H9 (cell line): ENCODE data around the gene DCXR. TPM values are rescaled to one million over a fixed set of nuclear protein-coding genes. Genes with fewer than 3 reads are reported as not detected.
A peak's percentile ranks its signal among the peaks of the same experiment; 100 is the strongest.

Experiments used
- DNase-seq: peaks from one replicate; pipeline ENCODE4 v3.0.0-alpha.2; 2017
- H2AFZ ChIP-seq: one replicate; pipeline ENCODE4 v1.6.1; 2013; ENCODE audit warnings: mild to moderate bottlenecking, low read length, control low read depth, moderate library complexity
- H2AK5ac ChIP-seq: 2 replicates; pipeline ENCODE4 v1.6.1; 2013; ENCODE audit warnings: low read length, control low read depth, mixed read lengths; ENCODE audit not compliant: insufficient read length
- H2BK120ac ChIP-seq: one replicate; pipeline ENCODE4 v1.6.1; 2013; ENCODE audit warnings: low read depth, mild to moderate bottlenecking, low read length, control low read depth, inconsistent platforms; ENCODE audit not compliant: poor library complexity, severe bottlenecking
- H2BK12ac ChIP-seq: 2 replicates; pipeline ENCODE4 v1.6.1; 2013; ENCODE audit warnings: low read length, control low read depth, mixed read lengths, low read depth; ENCODE audit not compliant: insufficient read length
- H2BK15ac ChIP-seq: 2 replicates; pipeline ENCODE4 v1.6.1; 2013; ENCODE audit warnings: low read depth, low read length, control low read depth
- H2BK20ac ChIP-seq: one replicate; pipeline ENCODE4 v1.6.1; 2013; ENCODE audit warnings: low read depth, mild to moderate bottlenecking, low read length, control low read depth, inconsistent platforms; ENCODE audit not compliant: poor library complexity, severe bottlenecking
- H2BK5ac ChIP-seq: 2 replicates; pipeline ENCODE4 v1.6.1; 2013; ENCODE audit warnings: low read length, control low read depth, mixed read lengths; ENCODE audit not compliant: insufficient read length
- H3K14ac ChIP-seq: 2 replicates; pipeline ENCODE4 v1.6.1; 2013; ENCODE audit warnings: low read length, control low read depth; ENCODE audit not compliant: insufficient read depth
- H3K18ac ChIP-seq: 2 replicates; pipeline ENCODE4 v1.6.1; 2013; ENCODE audit warnings: low read depth, mild to moderate bottlenecking, mixed read lengths, low read length, control low read depth; ENCODE audit not compliant: insufficient read length
- H3K23ac ChIP-seq: 2 replicates; pipeline ENCODE4 v1.6.1; 2013; ENCODE audit warnings: low read length, control low read depth, mixed read lengths, low read depth; ENCODE audit not compliant: insufficient read length
- H3K23me2 ChIP-seq: 2 replicates; pipeline ENCODE4 v1.6.1; 2013; ENCODE audit warnings: low read depth, mild to moderate bottlenecking, mixed read lengths, low read length, control low read depth; ENCODE audit not compliant: insufficient read length, poor library complexity, severe bottlenecking
- H3K27ac ChIP-seq: 2 replicates; pipeline ENCODE4 v1.5.1; 2013; ENCODE audit warnings: low read length, control low read depth, mixed read lengths, low read depth; ENCODE audit not compliant: insufficient read length
- H3K27me3 ChIP-seq: 2 replicates; pipeline ENCODE4 v1.6.1; 2013; ENCODE audit warnings: low read length, control low read depth, inconsistent platforms; ENCODE audit not compliant: insufficient read depth
- H3K4ac ChIP-seq: 2 replicates; pipeline ENCODE4 v1.6.1; 2013; ENCODE audit warnings: low read depth, mild to moderate bottlenecking, control low read depth, inconsistent platforms, low read length, moderate library complexity
- H3K4me1 ChIP-seq: 2 replicates; pipeline ENCODE4 v1.6.1; 2013; ENCODE audit warnings: low read length, control low read depth, inconsistent platforms; ENCODE audit not compliant: insufficient read depth
- H3K4me2 ChIP-seq: 2 replicates; pipeline ENCODE4 v1.6.1; 2013; ENCODE audit warnings: low read length, control low read depth, mixed read lengths; ENCODE audit not compliant: insufficient read length, insufficient read depth
- H3K56ac ChIP-seq: 2 replicates; pipeline ENCODE4 v1.6.1; 2013; ENCODE audit warnings: low read depth, mild to moderate bottlenecking, mixed read lengths, low read length, control low read depth; ENCODE audit not compliant: insufficient read length
- H3K79me1 ChIP-seq: 2 replicates; pipeline ENCODE4 v1.6.1; 2013; ENCODE audit warnings: low read depth, mild to moderate bottlenecking, moderate library complexity, low read length, control low read depth, inconsistent platforms; ENCODE audit not compliant: insufficient read depth, poor library complexity, severe bottlenecking
- H3K79me2 ChIP-seq: 2 replicates; pipeline ENCODE4 v1.6.1; 2013; ENCODE audit warnings: low read length, control low read depth, inconsistent platforms; ENCODE audit not compliant: insufficient read depth
- H3K9ac ChIP-seq: 2 replicates; pipeline ENCODE4 v1.6.1; 2013; ENCODE audit warnings: low read length, control low read depth, mixed read lengths; ENCODE audit not compliant: insufficient read length; ENCODE audit errors: extremely low read depth
- H3K9me3 ChIP-seq: one replicate; pipeline ENCODE4 v1.6.1; 2013; ENCODE audit warnings: low read depth, low read length, inconsistent platforms; ENCODE audit not compliant: control insufficient read depth
- H3T11ph ChIP-seq: one replicate; pipeline ENCODE4 v1.6.1; 2013; ENCODE audit warnings: mild to moderate bottlenecking, low read length, control low read depth, inconsistent platforms
- H4K20me1 ChIP-seq: one replicate; pipeline ENCODE4 v1.6.1; 2013; ENCODE audit not compliant: control insufficient read depth, insufficient read length, insufficient read depth
- H4K5ac ChIP-seq: 2 replicates; pipeline ENCODE4 v1.6.1; 2013; ENCODE audit warnings: low read depth, mild to moderate bottlenecking, mixed read lengths, low read length, control low read depth; ENCODE audit not compliant: insufficient read length
- H4K8ac ChIP-seq: replicated peaks from 2 replicates; pipeline ENCODE4 v1.6.1; 2013; ENCODE audit warnings: low read length, control low read depth, mixed read lengths, low read depth; ENCODE audit not compliant: insufficient read length
- H4K91ac ChIP-seq: 2 replicates; pipeline ENCODE4 v1.6.1; 2013; ENCODE audit warnings: low read depth, mild to moderate bottlenecking, moderate library complexity, mixed read lengths, low read length, control low read depth; ENCODE audit not compliant: insufficient read length
- H3K27ac Mint-ChIP-seq, 3 experiments: 2 replicates in 2 of 3; 3 replicates in 1 of 3; pipeline ENCODE4 v1.8.0; 2020 to 2021; ENCODE audit warnings: mixed read lengths in 3 of 3, mild to moderate bottlenecking in 1 of 3, moderate library complexity in 1 of 3
- H3K27me3 Mint-ChIP-seq: 2 replicates; pipeline ENCODE4 v1.8.0; 2021; ENCODE audit warnings: low read depth, mild to moderate bottlenecking, moderate library complexity, mixed read lengths
- H3K36me3 Mint-ChIP-seq, 3 experiments: 2 replicates in 2 of 3; 3 replicates in 1 of 3; pipeline ENCODE4 v1.8.0; 2020 to 2021; ENCODE audit warnings: low read depth in 3 of 3, mixed read lengths in 3 of 3; ENCODE audit not compliant: insufficient read depth in 1 of 3
- H3K4me1 Mint-ChIP-seq, 2 experiments: 2 replicates each; pipeline ENCODE4 v1.8.0; 2020; ENCODE audit warnings: mixed read lengths in 2 of 2
- H3K4me3 Mint-ChIP-seq, 2 experiments: 2 replicates in 1 of 2; 3 replicates in 1 of 2; pipeline ENCODE4 v1.8.0; 2020 to 2021; ENCODE audit warnings: mild to moderate bottlenecking in 2 of 2, mixed read lengths in 2 of 2, moderate library complexity in 1 of 2
- H3K9me3 Mint-ChIP-seq, 2 experiments: 2 replicates in 1 of 2; 3 replicates in 1 of 2; pipeline ENCODE4 v1.8.0; 2020; ENCODE audit warnings: mild to moderate bottlenecking in 2 of 2, mixed read lengths in 2 of 2, moderate library complexity in 1 of 2
- CTCF ChIP-seq: fragments of 200-600 bp; sonication (generic); conservative IDR thresholded peaks from 3 replicates; pipeline ENCODE4 v1.8.0; 2021; ENCODE audit warnings: antibody characterized with exemption, mild to moderate bottlenecking
- WGBS: extraction: QIAGEN DNeasy Blood & Tissue Kit; methylation state at CpG from one replicate; pipeline ENCODE4 v1.1.7; 2013; ENCODE audit warnings: missing lambda C conversion rate, low lambda C conversion rate, mixed read lengths; ENCODE audit not compliant: insufficient read length; ENCODE audit errors: extremely low coverage; 5-methylcytosine and 5-hydroxymethylcytosine counted together
- total RNA-seq: library from RNA; stranded (reverse); gene quantifications from 2 replicates; pipeline ENCODE4 v1.2.1, GENCODE V29; 2021

Gene DCXR
- total RNA-seq, 1 experiment from 2014 or later: 93.6 TPM

- Histone ChIP-seq H3K79me1 (no peaks in the 10 kb centered on the region), H3K18ac (no peak overlapping the region), H3K14ac (no peak overlapping the region), H3K9me3 (no peaks in the 10 kb centered on the region), H3K27me3 (no peaks in the 10 kb centered on the region), H3K79me2 (no peaks in the 10 kb centered on the region), H2AK5ac (no peak overlapping the region), H3K56ac (no peak overlapping the region), H4K91ac (no peak overlapping the region), H2BK12ac (no peak overlapping the region), H2BK20ac (no peak overlapping the region), H4K8ac (no peak overlapping the region), H2BK15ac (no peak overlapping the region), H3K4ac (no peak overlapping the region), H2BK120ac (no peak overlapping the region), H4K5ac (no peak overlapping the region), H4K20me1 (no peaks in the 10 kb centered on the region), H2BK5ac (no peak overlapping the region), H3K4me1 (no peaks in the 10 kb centered on the region), H3K23ac (no peak overlapping the region), H2AFZ (no peak overlapping the region), H3K23me2 (peaks cover 15% of the 10 kb centered on the region), H3K9ac (no peak overlapping the region), H3K27ac (no peak overlapping the region), H3K4me2 (no peak overlapping the region), H3T11ph (no peak overlapping the region)
- H3K27me3 Mint-ChIP-seq: peaks cover 4% of the 10 kb centered on the region; the same call in 1 of the 2 replicates
- H3K4me3 Mint-ChIP-seq: peak overlapping the region in 1 of 2 experiments; percentile 15; a peak in 1 of 5 replicates
- no CpG with 5 or more reads among the region's 24 CpGs for WGBS
- TF ChIP-seq CTCF: no peak; the same call in 2 of the 3 replicates
- H3K27ac Mint-ChIP-seq: no peak overlapping the region
- no peaks in the 10 kb centered on the region; a peak in 1 of 5 replicates for H3K9me3 Mint-ChIP-seq
- H3K4me1 Mint-ChIP-seq: peaks cover 4 to 5% of the 10 kb centered on the region in 2 experiments
- peaks cover 4 to 23% (median 21%) of the 10 kb centered on the region in 3 experiments for H3K36me3 Mint-ChIP-seq
- DNase-seq: no peak
Measured at GRCh38 chr17:82062076-82062983, 24.8 kb upstream of the DCXR start.
